A549 (cell line): ENCODE results near the gene CYB561D2. TPM values are rescaled to one million over a fixed set of nuclear protein-coding genes. Genes with fewer than 3 reads are reported as not detected.
A peak's percentile ranks its signal among the peaks of the same experiment; 100 is the strongest.

Experiments
- ATAC-seq, 2 experiments: fragments of 200-7000 bp in 1 of 2; fragments of >200 bp in 1 of 2; cut with Nextera tagmentation in 1 of 2; cut with Tn5 transposase in 1 of 2; 3 replicates each; pipeline versions ENCODE4 v1.8.0 to v1.9.1; 2018 to 2020; ENCODE audit warnings: mild to moderate bottlenecking in 1 of 2, moderate library complexity in 1 of 2
- CTCF ChIA-PET: fragments of 300-600 bp; sonication (Branson Sonifier 250); formaldehyde crosslinking; extraction: SDS; loops from one replicate; lab custom pipeline; 2021; ENCODE audit warnings: antibody characterized with exemption, inconsistent platforms; lab: Yijun Ruan, JAX
- POLR2A ChIA-PET: fragments of 350-600 bp; formaldehyde crosslinking; extraction: SDS; loops from one replicate; lab custom pipeline; 2021; ENCODE audit warnings: antibody characterized with exemption, inconsistent platforms; lab: Yijun Ruan, JAX
- DNase-seq, 2 experiments: peaks; one replicate each; pipeline versions ENCODE4 v3.0.0 to v3.0.0-alpha.2; 2011 to 2016; ENCODE audit warnings: low read depth in 1 of 2, low spot score in 1 of 2
- FAIRE-seq: peaks from 2 replicates; lab custom pipeline; 2011; peaks lifted over from hg19 to GRCh38; lab: Jason Lieb, UNC
- H3K27ac ChIP-seq, 2 experiments: fragments of >200 bp; sonication (Bioruptor Twin); formaldehyde crosslinking; 3 replicates each; pipeline ENCODE4 v1.5.1; 2016 to 2017
- H3K4me1 ChIP-seq: fragments of >200 bp; sonication (Bioruptor Twin); formaldehyde crosslinking; 3 replicates; pipeline ENCODE4 v1.6.1; 2016
- H3K4me2 ChIP-seq: fragments of >200 bp; sonication (Bioruptor Twin); formaldehyde crosslinking; 3 replicates; pipeline ENCODE4 v1.6.1; 2016
- H3K4me3 ChIP-seq: fragments of >200 bp; sonication (Bioruptor Twin); formaldehyde crosslinking; 3 replicates; pipeline ENCODE4 v1.5.1; 2016
- H3K9me3 ChIP-seq: fragments of >200 bp; sonication (Bioruptor Twin); formaldehyde crosslinking; 3 replicates; pipeline ENCODE4 v1.6.1; 2016
- BHLHE40 ChIP-seq: IDR thresholded peaks from 2 replicates; pipeline ENCODE4 v1.6.1; 2012; ENCODE audit warnings: low read depth, low read length, inconsistent platforms
- CTCF ChIP-seq: fragments of >200 bp; sonication (Bioruptor Twin); formaldehyde crosslinking; IDR thresholded peaks from 3 replicates; pipeline ENCODE4 v1.5.1; 2016
- ELK1 ChIP-seq: fragments of 150-350 bp; IDR thresholded peaks from 2 replicates; pipeline ENCODE4 v1.6.1; 2014; ENCODE audit warnings: low read depth, mild to moderate bottlenecking, low read length
- FOSL2 ChIP-seq, 2 experiments: fragments of 450-650 bp in 1 of 2; fragments of >200 bp in 1 of 2; sonication (Bioruptor Twin) in 1 of 2; formaldehyde crosslinking; IDR thresholded peaks; 2 replicates each; pipeline versions ENCODE4 v1.5.0 to v1.6.1; 2016 to 2020; ENCODE audit warnings: mild to moderate bottlenecking in 1 of 2, moderate library complexity in 1 of 2
- HES2 ChIP-seq: fragments of >200 bp; sonication (Bioruptor Twin); formaldehyde crosslinking; IDR thresholded peaks from 2 replicates; pipeline ENCODE4 v1.6.1; 2016
- HEYL ChIP-seq: fragments of 250-450 bp; sonication (Bioruptor Pico); IDR thresholded peaks from 2 replicates; pipeline ENCODE4 v1.8.0; 2021; ENCODE audit warnings: mild to moderate bottlenecking, moderate library complexity
- POLR2A ChIP-seq: IDR thresholded peaks from 2 replicates; pipeline ENCODE4 v1.6.1; 2012; ENCODE audit warnings: mild to moderate bottlenecking, low read length
- POLR2AphosphoS2 ChIP-seq: conservative IDR thresholded peaks from 2 replicates; pipeline ENCODE4 v1.6.1; 2012; ENCODE audit warnings: low read length, improper control_type of control experiment, inconsistent platforms
- REST ChIP-seq: fragments of 200-600 bp; sonication (generic); IDR thresholded peaks from 2 replicates; pipeline ENCODE4 v1.6.1; 2016; ENCODE audit warnings: antibody characterized with exemption, mild to moderate bottlenecking, moderate library complexity
- RNF2 ChIP-seq: fragments of 200-600 bp; sonication (generic); IDR thresholded peaks from 2 replicates; pipeline ENCODE4 v1.6.1; 2016; ENCODE audit warnings: low read depth, mild to moderate bottlenecking, antibody characterized with exemption, moderate library complexity, borderline replicate concordance
- ZSCAN20 ChIP-seq: fragments of 250-450 bp; sonication (Bioruptor Pico); IDR thresholded peaks from 2 replicates; pipeline ENCODE4 v1.8.0; 2022; ENCODE audit warnings: mild to moderate bottlenecking, moderate library complexity
- whole genome bisulfite sequencing: methylation state at CpG from one replicate; pipeline ENCODE4 v1.1.6; 2017; ENCODE audit errors: missing lambda C conversion rate; 5-methylcytosine and 5-hydroxymethylcytosine counted together
- polyA plus RNA-seq, 4 experiments: library from polyadenylated mRNA; depleted of rRNA in 3 of 4; stranded (reverse); fragments of >200 nt; fragmentation: RNase III in 1 of 4; extraction: RNeasy Plus Mini Kit Qiagen cat#74134 plus additional on column Dnase treatment in 1 of 4; gene quantifications; 2 replicates in 3 of 4; 3 replicates in 1 of 4; pipeline ENCODE4 v1.2.3, GENCODE V29; 2011 to 2017
- TF ChIP-seq, protein P1 (sequence below): fragments of 250-450 bp; sonication (Bioruptor Pico); IDR thresholded peaks from 2 replicates; pipeline ENCODE4 v1.5.0; 2021; ENCODE audit warnings: mild to moderate bottlenecking, moderate library complexity, borderline replicate concordance

CYB561D2 gene
- polyA plus RNA-seq, 2 of the 4 experiments (the other 2 are of a cell fraction): 14.4 to 17.7 TPM

DNA sequence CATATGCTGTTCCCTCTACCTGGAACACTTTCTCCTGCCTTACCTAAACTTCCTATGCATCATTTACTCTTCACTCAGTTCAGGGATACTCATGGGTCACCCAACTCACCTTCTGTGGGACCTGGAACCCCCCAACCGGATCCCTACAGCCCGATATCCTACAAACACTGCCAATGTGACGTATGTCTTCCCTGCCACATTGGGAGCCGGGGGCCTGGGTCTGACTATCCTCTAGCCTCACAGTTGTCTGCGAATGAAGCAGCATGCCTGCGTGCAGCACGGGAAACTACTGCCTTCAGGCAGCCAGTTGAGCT is 492 bp upstream of the CYB561D2 start:
- ChIA-PET CTCF (interaction anchor here (1.2 to 5.3 kb wide), 6 partner anchors 39 to 264 kb away, joined by 3 to 32 read pairs (median 4); no protein-coding TSS in a partner anchor), POLR2A (interaction anchor here (0.7 to 1.6 kb wide), 4 partner anchors 9 to 219 kb away, joined by 3 to 13 read pairs (median 8); partner anchors contain the start of genes HEMK1, TMEM115 and TUSC2)
- Histone ChIP-seq H3K4me3 (peak overlapping the region; percentile 76), H3K9me3 (no peaks in the 10 kb centered on the region), H3K4me2 (peak overlapping the region; percentile 99), H3K4me1 (peaks cover 28% of the 10 kb centered on the region; the same call in 2 of the 3 replicates), H3K27ac (peak overlapping the region; percentile 97 to 100)
- ATAC-seq (no peak), FAIRE-seq (no peak), DNase-seq (no peak)
- no peak for TF ChIP-seq ZSCAN20 (CRISPR knock-in tag)
- no peak for TF ChIP-seq POLR2A
- TF ChIP-seq HES2: no peak
- TF ChIP-seq RNF2: no peak
- TF ChIP-seq, protein P1, sequence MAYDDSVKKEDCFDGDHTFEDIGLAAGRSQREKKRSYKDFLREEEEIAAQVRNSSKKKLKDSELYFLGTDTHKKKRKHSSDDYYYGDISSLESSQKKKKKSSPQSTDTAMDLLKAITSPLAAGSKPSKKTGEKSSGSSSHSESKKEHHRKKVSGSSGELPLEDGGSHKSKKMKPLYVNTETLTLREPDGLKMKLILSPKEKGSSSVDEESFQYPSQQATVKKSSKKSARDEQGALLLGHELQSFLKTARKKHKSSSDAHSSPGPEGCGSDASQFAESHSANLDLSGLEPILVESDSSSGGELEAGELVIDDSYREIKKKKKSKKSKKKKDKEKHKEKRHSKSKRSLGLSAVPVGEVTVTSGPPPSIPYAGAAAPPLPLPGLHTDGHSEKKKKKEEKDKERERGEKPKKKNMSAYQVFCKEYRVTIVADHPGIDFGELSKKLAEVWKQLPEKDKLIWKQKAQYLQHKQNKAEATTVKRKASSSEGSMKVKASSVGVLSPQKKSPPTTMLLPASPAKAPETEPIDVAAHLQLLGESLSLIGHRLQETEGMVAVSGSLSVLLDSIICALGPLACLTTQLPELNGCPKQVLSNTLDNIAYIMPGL (CRISPR knock-in tag): no peak
- 20% methylated on average over 5 of the region's 7 CpGs for WGBS

GRCh38 chr3:50351323-50351697 is 648 bp downstream of the CYB561D2 start:
- CTCF ChIA-PET: interaction anchor here (1.3 to 5.3 kb wide), 4 partner anchors 191 to 263 kb away, joined by 3 to 32 read pairs (median 4); no protein-coding TSS in a partner anchor

GRCh38 chr3:50352781-50353180 is 2.1 kb downstream of the CYB561D2 start:
- Histone ChIP-seq H3K4me3 (no peak overlapping the region), H3K4me2 (no peak overlapping the region), H3K4me1 (peaks cover 40% of the 10 kb centered on the region)
- WGBS: 0% methylated on average over 2 of the region's 2 CpGs
- ATAC-seq: no peak; a peak in 1 of 6 replicates
- POLR2A ChIA-PET: no interaction called here
- no peak for TF ChIP-seq ELK1
- 0 out of 3 replicates have a peak, but pooled peaks have one; percentile 9 for TF ChIP-seq CTCF
- no peak for TF ChIP-seq BHLHE40
- no peak for TF ChIP-seq FOSL2 (IDR thresholded peaks at IDR 0.05)
- no peak for TF ChIP-seq FOSL2 (CRISPR knock-in tag; IDR thresholded peaks at IDR 0.05)
- TF ChIP-seq POLR2A: no peak
- TF ChIP-seq HEYL (CRISPR knock-in tag): no peak
- TF ChIP-seq, all 56 proteins: peak for 1
- no peak for FAIRE-seq
- Histone ChIP-seq H3K27ac (no peak overlapping the region), H3K9me3 (no peaks in the 10 kb centered on the region)
- CTCF ChIA-PET: interaction anchor here (0.6 to 1.7 kb wide), 7 partner anchors 12 to 1557 kb away, joined by 3 to 5 read pairs (median 4); partner anchors contain the start of gene TUSC2
- peak; percentile 47 to 56 for DNase-seq

More at GRCh38 chr3:50351323-50351697, 648 bp downstream of the CYB561D2 start:
- no peak for TF ChIP-seq POLR2AphosphoS2
- 0 out of 2 replicates have a peak, but pooled peaks have one; percentile 3 for TF ChIP-seq REST
- TF ChIP-seq, all 56 proteins: peak for 1
- H3K4me1 ChIP-seq: peaks cover 30% of the 10 kb centered on the region
- POLR2A ChIA-PET: interaction anchor here (0.6 to 1.6 kb wide), 3 partner anchors 8 to 23 kb away, joined by 5 to 13 read pairs (median 10); partner anchors contain the start of genes TMEM115 and TUSC2
- WGBS: 62% methylated on average over 10 of the region's 11 CpGs
- DNase-seq (no peak), FAIRE-seq (no peak), ATAC-seq (no peak; a peak in 1 of 6 replicates)
- H3K4me3 ChIP-seq: peak overlapping the region; percentile 76
- peak overlapping the region; percentile 99 for H3K4me2 ChIP-seq
- H3K27ac ChIP-seq: peak overlapping the region; percentile 97 to 100
- H3K9me3 ChIP-seq: no peaks in the 10 kb centered on the region
